Prostate gland (tissue), 2 donors: ENCODE data around the gene MBP. TPM values are rescaled to one million over a fixed set of nuclear protein-coding genes. Genes with fewer than 3 reads are reported as not detected.

ENCODE experiments used
- DNase-seq: peaks from one replicate; pipeline ENCODE4 v3.0.0-alpha.2; 2019; ENCODE audit warnings: low spot score
- H3K27ac ChIP-seq, 2 donors: fragments of 200-600 bp; sonication (generic); 2 replicates each; pipeline ENCODE4 v1.5.1; 2017 to 2019
- H3K27me3 ChIP-seq: fragments of 200-600 bp; sonication (generic); replicated peaks from 2 replicates; pipeline ENCODE4 v1.5.1; 2019; ENCODE audit not compliant: insufficient read depth
- H3K36me3 ChIP-seq, 2 donors: fragments of 200-600 bp; sonication (generic); 1 replicate in 1 of 2; 2 replicates in 1 of 2; pipeline versions ENCODE4 v1.5.1 to v1.8.1; 2017 to 2019
- H3K4me1 ChIP-seq: fragments of 200-600 bp; sonication (generic); replicated peaks from 2 replicates; pipeline ENCODE4 v1.5.1; 2019
- H3K4me3 ChIP-seq, 2 donors: fragments of 200-600 bp; sonication (generic); 2 replicates each; pipeline ENCODE4 v1.5.1; 2017 to 2019
- H3K9me3 ChIP-seq: fragments of 200-600 bp; sonication (generic); 2 replicates; pipeline ENCODE4 v1.5.1; 2017
- POLR2A ChIP-seq: fragments of 450-650 bp; IDR thresholded peaks from one replicate; pipeline ENCODE4 v1.6.1; 2016; ENCODE audit warnings: antibody characterized with exemption, mild to moderate bottlenecking
- POLR2AphosphoS5 ChIP-seq: sonication (generic); formaldehyde crosslinking; IDR thresholded peaks from one replicate; pipeline ENCODE4 v1.6.1; 2017; ENCODE audit warnings: antibody characterized with exemption
- WGBS: methylation state at CpG from one replicate; pipeline ENCODE4 v1.1.5; 2018; 5-methylcytosine and 5-hydroxymethylcytosine counted together
- intact Hi-C: fragments of 100-400 bp; cut with DNase I; formaldehyde crosslinking; loops from one replicate; pipeline ENCODE4 v1.14.2; 2022
- total RNA-seq, 2 donors: library from RNA; depleted of rRNA; stranded (reverse); fragments of >200 nt; gene quantifications; one replicate each; pipeline ENCODE4 v1.1.0, GENCODE V29; 2016
- TF ChIP-seq, protein P1 (sequence below), 4 experiments: fragments of 200-600 bp in 2 of 4; fragments of 450-650 bp in 2 of 4; sonication (generic) in 2 of 4; IDR thresholded peaks; 1 replicate in 3 of 4; 2 replicates in 1 of 4; pipeline ENCODE4 v1.5.1; 2016 to 2019; ENCODE audit warnings: antibody characterized with exemption in 4 of 4, mild to moderate bottlenecking in 2 of 4, moderate library complexity in 2 of 4

MBP gene
- total RNA-seq, 2 donors from 2014 or later = 19.8 to 43.5 TPM

DNA sequence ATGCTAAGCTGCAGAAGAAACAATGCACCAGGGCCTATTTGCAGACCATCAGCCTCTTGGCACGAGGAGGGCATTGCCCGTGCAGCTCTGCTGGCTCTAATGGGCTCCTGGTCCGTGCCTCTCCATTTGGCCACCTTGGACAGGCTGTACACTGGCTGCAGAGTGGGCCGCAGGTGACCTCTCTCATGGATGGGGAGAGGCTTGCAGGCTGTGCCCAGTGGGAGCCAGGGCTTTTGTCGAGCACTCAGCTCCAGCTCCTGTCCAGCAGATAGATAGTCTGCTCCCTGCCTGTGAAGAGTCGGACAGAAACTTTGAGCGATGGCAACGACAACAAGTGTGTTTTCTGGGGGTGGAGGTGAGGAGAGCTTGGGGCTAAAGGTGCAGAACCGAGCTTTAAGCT lies 100.9 kb downstream of the MBP start:
- no peak for DNase-seq
- H3K4me1 ChIP-seq = no peaks in the 10 kb centered on the region
- H3K36me3 ChIP-seq = no peaks in the 10 kb centered on the region
- intact Hi-C loops = no loop called here
- H3K4me3 ChIP-seq = no peak overlapping the region
- H3K27me3 ChIP-seq = no peaks in the 10 kb centered on the region
- H3K27ac ChIP-seq = no peak overlapping the region
- H3K9me3 ChIP-seq = no peaks in the 10 kb centered on the region
- whole genome bisulfite sequencing = 89% methylated on average over 9 of the region's 9 CpGs
- TF ChIP-seq POLR2A (no peak), POLR2AphosphoS5 (no peak)
- TF ChIP-seq, protein P1, sequence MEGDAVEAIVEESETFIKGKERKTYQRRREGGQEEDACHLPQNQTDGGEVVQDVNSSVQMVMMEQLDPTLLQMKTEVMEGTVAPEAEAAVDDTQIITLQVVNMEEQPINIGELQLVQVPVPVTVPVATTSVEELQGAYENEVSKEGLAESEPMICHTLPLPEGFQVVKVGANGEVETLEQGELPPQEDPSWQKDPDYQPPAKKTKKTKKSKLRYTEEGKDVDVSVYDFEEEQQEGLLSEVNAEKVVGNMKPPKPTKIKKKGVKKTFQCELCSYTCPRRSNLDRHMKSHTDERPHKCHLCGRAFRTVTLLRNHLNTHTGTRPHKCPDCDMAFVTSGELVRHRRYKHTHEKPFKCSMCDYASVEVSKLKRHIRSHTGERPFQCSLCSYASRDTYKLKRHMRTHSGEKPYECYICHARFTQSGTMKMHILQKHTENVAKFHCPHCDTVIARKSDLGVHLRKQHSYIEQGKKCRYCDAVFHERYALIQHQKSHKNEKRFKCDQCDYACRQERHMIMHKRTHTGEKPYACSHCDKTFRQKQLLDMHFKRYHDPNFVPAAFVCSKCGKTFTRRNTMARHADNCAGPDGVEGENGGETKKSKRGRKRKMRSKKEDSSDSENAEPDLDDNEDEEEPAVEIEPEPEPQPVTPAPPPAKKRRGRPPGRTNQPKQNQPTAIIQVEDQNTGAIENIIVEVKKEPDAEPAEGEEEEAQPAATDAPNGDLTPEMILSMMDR (IDR thresholded peaks at IDR 0.05) = no peak

DNA sequence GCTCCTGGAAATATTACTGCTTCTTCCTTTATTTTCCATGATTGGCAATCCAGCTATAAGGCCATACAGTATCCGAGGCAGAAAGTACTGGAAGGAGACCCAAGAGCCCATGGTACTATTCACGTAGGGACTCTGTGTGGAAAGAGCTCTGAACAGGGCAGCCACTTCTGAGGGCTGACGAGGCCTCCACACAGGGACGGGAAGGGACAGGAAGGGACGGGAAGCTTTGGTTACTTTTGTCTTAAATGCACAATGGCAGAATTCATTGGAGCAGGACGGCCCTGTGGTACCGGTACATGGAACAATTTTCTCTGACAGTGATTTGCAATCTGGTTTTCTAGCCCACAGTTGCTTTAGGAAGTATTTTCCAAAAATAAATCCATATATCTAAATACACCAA lies 102.4 kb downstream of the MBP start:
- Histone ChIP-seq H3K36me3 (no peaks in the 10 kb centered on the region), H3K27ac (no peak overlapping the region), H3K27me3 (no peaks in the 10 kb centered on the region), H3K9me3 (no peaks in the 10 kb centered on the region), H3K4me1 (no peaks in the 10 kb centered on the region), H3K4me3 (no peak overlapping the region)
- intact Hi-C loops = no loop called here
- DNase-seq = no peak
- TF ChIP-seq POLR2AphosphoS5 (no peak), POLR2A (no peak)
- TF ChIP-seq, protein P1 (IDR thresholded peaks at IDR 0.05) = no peak
- 86% methylated on average over 7 of the region's 7 CpGs for WGBS

DNA sequence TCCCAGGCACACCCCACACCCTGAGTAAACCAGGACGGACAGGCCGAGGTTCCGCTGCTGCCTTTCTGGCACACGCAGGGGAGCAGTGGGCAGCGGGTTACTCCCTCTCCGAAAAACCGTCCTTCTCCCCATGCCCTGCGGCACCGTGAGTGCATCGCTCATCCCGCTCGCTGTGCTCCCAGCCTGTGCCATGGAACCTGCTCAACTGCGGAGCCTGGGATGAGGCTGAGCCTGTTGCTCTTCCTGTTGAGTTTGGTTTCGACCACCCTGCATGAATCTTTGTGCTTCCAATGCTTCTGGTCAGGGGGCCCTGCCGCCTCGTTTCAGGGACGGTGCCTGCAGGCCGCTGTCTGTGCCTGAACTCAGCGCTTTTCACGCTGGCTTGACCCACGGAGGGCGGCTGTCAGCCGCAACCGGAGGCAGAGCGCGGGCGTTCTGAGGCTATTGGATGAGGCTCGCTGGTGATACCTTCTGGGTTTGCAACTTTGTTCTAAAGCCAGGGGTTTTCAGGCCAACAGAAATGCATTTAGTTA lies 106.7 kb downstream of the MBP start:
- intact Hi-C loops = no loop called here
- Histone ChIP-seq H3K36me3 (no peaks in the 10 kb centered on the region), H3K4me1 (no peaks in the 10 kb centered on the region), H3K4me3 (no peak overlapping the region), H3K27me3 (no peaks in the 10 kb centered on the region), H3K9me3 (no peaks in the 10 kb centered on the region), H3K27ac (no peak overlapping the region)
- TF ChIP-seq POLR2A (no peak), POLR2AphosphoS5 (no peak)
- TF ChIP-seq, protein P1 (IDR thresholded peaks at IDR 0.05) = no peak
- WGBS = 97% methylated on average over 28 of the region's 28 CpGs
- DNase-seq = no peak

DNA sequence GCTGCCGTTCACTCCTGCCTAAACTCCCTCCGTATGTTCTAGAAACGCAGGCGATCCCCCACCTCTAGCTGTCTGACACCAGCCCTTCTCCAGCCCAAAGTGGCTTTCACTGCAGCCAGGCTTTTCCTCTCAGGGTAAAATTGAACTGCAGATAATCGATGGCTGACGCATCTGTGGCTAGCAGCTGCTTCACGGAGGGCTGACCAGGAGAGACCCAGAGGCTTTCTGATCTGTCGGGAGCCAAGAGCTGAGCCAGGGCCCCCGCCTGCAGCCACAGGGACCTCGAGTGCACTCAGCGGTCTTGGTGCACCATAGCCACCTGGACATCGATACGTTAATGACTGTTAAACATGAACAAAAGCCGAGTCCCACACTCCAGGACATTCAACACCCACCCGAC lies 107.5 kb downstream of the MBP start:
- intact Hi-C loops = no loop called here
- WGBS = 94% methylated on average over 15 of the region's 15 CpGs
- no peaks in the 10 kb centered on the region for H3K27me3 ChIP-seq
- DNase-seq = no peak
- no peaks in the 10 kb centered on the region for H3K36me3 ChIP-seq
- no peak for TF ChIP-seq POLR2A
- TF ChIP-seq, protein P1 (IDR thresholded peaks at IDR 0.05) = no peak
- no peak for TF ChIP-seq POLR2AphosphoS5
- no peaks in the 10 kb centered on the region for H3K9me3 ChIP-seq
- no peak overlapping the region for H3K27ac ChIP-seq
- H3K4me1 ChIP-seq = no peaks in the 10 kb centered on the region
- H3K4me3 ChIP-seq = no peak overlapping the region

DNA sequence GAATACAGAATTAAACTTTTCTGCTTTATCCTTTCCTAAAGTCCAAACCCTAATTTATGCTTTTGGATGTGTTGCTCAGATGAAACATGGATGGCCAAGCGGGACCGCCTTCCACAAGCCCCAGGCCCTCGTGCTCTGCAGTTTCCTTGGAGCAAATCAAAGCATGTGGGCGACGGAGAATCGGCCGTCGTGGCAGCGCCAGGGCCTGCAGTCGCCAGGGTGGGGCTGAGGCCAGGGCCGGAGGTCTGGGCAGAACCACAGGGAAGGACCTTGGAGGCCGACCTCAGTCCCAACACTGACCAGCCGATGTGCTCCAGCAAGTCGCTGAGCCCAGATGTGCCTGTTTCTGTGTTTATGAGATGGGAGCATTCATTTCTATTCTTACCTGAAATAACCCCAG lies 108.1 kb downstream of the MBP start:
- TF ChIP-seq, protein P1 (IDR thresholded peaks at IDR 0.05) = no peak
- TF ChIP-seq POLR2AphosphoS5 = no peak
- TF ChIP-seq POLR2A = no peak
- 96% methylated on average over 14 of the region's 14 CpGs for WGBS
- no peak for DNase-seq
- no peaks in the 10 kb centered on the region for H3K27me3 ChIP-seq
- H3K4me3 ChIP-seq = no peak overlapping the region
- no peaks in the 10 kb centered on the region for H3K9me3 ChIP-seq
- no peaks in the 10 kb centered on the region for H3K4me1 ChIP-seq
- intact Hi-C loops = no loop called here
- H3K27ac ChIP-seq = no peak overlapping the region
- no peaks in the 10 kb centered on the region for H3K36me3 ChIP-seq
